Measurements from ENCODE around the gene RPAP2.

The RPAP2 gene

GRCh38 chr1:92447033-92447681 lies 148.3 kb downstream of the RPAP2 start:
- Histone ChIP-seq H3K36me3 (ENCODE audit: control insufficient read depth, insufficient read depth, low read length) (no peaks in the 10 kb centered on the region), H3K4me1 (ENCODE audit: control insufficient read depth, insufficient read depth, low read length) (peaks cover 10% of the 10 kb centered on the region)

GRCh38 chr1:92447976-92448375 lies 149.1 kb downstream of the RPAP2 start:
- Histone ChIP-seq H3K27me3 (ENCODE audit: control insufficient read depth, insufficient read depth, low read length) (no peaks in the 10 kb centered on the region), H3K4me3 (ENCODE audit: low read depth, low read length) (no peak overlapping the region), H3K4me1 (ENCODE audit: control insufficient read depth, insufficient read depth, low read length) (peaks cover 5% of the 10 kb centered on the region; the same call in 1 of the 2 replicates), H3K9me3 (ENCODE audit: control insufficient read depth, insufficient read depth, low read depth, low read length) (no peaks in the 10 kb centered on the region), H3K36me3 (ENCODE audit: control insufficient read depth, insufficient read depth, low read length) (no peaks in the 10 kb centered on the region), H3K9ac (ENCODE audit: low read length) (no peak overlapping the region), H3K27ac (ENCODE audit: low read depth, low read length) (no peak overlapping the region)

More at GRCh38 chr1:92447033-92447681, 148.3 kb downstream of the RPAP2 start:
- Histone ChIP-seq H3K9me3 (ENCODE audit: control insufficient read depth, insufficient read depth, low read depth, low read length) (no peaks in the 10 kb centered on the region), H3K27me3 (ENCODE audit: control insufficient read depth, insufficient read depth, low read length) (no peaks in the 10 kb centered on the region), H3K27ac (ENCODE audit: low read depth, low read length) (no peak overlapping the region), H3K4me3 (ENCODE audit: low read depth, low read length) (no peak overlapping the region), H3K9ac (ENCODE audit: low read length) (no peak overlapping the region)

Data from HUES6 (cell line).